ENCODE measurements around the gene NOVA1.

The NOVA1 gene

DNA sequence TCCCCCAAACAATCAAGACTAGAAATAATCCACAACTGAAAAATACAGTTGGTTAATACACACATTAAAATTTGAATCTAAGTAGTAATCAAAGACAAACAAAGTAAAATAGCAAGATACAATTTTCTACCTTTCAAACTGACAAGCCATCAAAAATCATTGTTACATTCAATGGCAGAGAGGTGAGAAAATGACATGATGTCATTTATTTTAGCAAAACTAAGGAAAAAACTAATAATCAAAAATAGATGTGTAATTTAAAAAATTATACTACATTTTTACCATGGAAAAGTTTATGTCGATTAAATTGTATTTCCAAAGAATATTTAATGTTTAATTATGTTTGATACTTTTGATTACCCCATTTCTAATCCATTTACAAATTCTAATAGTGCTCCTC, 59.7 kb downstream of the NOVA1 start:
- TF ChIP-seq, protein P1, sequence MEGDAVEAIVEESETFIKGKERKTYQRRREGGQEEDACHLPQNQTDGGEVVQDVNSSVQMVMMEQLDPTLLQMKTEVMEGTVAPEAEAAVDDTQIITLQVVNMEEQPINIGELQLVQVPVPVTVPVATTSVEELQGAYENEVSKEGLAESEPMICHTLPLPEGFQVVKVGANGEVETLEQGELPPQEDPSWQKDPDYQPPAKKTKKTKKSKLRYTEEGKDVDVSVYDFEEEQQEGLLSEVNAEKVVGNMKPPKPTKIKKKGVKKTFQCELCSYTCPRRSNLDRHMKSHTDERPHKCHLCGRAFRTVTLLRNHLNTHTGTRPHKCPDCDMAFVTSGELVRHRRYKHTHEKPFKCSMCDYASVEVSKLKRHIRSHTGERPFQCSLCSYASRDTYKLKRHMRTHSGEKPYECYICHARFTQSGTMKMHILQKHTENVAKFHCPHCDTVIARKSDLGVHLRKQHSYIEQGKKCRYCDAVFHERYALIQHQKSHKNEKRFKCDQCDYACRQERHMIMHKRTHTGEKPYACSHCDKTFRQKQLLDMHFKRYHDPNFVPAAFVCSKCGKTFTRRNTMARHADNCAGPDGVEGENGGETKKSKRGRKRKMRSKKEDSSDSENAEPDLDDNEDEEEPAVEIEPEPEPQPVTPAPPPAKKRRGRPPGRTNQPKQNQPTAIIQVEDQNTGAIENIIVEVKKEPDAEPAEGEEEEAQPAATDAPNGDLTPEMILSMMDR (IDR thresholded peaks at IDR 0.05; ENCODE audit: insufficient read depth, missing control alignments), result no peak
- DNase-seq (ENCODE audit: insufficient read length, low spot score), result no peak
- FAIRE-seq, result no peak

DNA sequence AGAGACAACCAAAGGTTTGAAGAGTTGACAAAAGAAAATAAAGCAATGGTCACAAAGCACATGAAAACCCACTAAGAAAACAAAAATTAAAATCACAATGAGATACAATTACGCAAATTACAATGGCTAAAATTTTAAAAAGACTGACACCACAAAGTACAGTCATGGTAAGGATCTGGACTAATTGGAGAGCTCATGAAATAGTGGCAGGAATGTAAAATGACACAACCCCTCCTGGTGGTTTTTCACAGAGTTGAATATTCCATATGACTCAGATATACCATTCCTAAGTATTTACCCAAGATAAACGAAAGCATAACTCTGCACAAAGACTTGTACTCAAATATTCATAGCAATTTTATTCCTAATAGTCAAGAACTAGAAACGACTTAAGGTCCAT, 65.9 kb downstream of the NOVA1 start:
- DNase-seq (ENCODE audit: insufficient read length, low spot score), result no peak
- TF ChIP-seq, protein P1 (IDR thresholded peaks at IDR 0.05; ENCODE audit: insufficient read depth, missing control alignments), result no peak
- no peak for FAIRE-seq

- no peak for FAIRE-seq
- TF ChIP-seq, protein P1 (IDR thresholded peaks at IDR 0.05; ENCODE audit: insufficient read depth, missing control alignments), result no peak
These were observed 69.2 kb downstream of the NOVA1 start for GRCh38 chr14:26528415-26529182.

GRCh38 chr14:26527095-26527494, 70.7 kb downstream of the NOVA1 start:
- TF ChIP-seq, protein P1 (IDR thresholded peaks at IDR 0.05; ENCODE audit: insufficient read depth, missing control alignments), result no peak
- FAIRE-seq, result no peak
- DNase-seq (ENCODE audit: insufficient read length, low spot score), result no peak

More at GRCh38 chr14:26528415-26529182, 69.2 kb downstream of the NOVA1 start:
- no peak for DNase-seq (ENCODE audit: insufficient read length, low spot score)

DNA sequence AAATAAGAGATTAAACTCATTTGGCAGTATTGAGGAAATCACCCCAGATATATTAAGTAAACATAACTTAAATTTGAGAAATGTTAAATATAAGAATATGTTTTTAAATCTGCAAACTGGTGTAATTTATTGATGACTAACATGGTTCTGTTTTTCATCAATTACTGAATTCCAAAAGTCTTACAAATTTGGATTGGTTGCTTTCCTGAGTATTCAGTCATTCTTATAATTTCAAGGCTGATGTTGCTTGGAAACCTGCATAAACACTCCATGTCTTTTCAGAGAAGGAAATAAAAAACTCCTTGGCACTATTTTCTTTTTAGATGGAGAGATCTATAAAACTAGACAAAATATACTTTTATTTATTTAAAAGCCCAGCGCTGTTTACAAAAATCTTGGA, 71.7 kb downstream of the NOVA1 start:
- DNase-seq (ENCODE audit: insufficient read length, low spot score) (no peak), FAIRE-seq (no peak)
- TF ChIP-seq, protein P1 (IDR thresholded peaks at IDR 0.05; ENCODE audit: insufficient read depth, missing control alignments), result no peak

DNA sequence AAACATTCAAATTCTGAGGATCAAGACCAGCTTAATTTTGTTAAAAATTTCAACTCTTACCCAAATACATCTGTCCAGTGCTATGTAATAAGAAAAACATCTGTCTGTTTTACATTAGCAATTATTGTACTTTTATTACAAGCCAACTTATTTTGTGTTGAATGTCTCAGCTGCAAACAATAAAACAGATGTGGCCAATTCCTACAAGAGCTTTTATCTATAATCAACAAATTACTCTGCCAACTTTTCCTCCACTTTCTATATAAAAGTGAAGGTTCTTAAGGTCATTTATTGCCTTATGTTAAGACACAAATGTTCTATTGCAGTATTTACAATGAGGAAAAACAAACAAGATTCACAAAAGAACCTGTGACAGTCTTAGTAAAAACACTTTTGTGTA, 72.7 kb downstream of the NOVA1 start:
- FAIRE-seq (no peak), DNase-seq (ENCODE audit: insufficient read length, low spot score) (no peak)
- TF ChIP-seq, protein P1 (IDR thresholded peaks at IDR 0.05; ENCODE audit: insufficient read depth, missing control alignments), result no peak

DNA sequence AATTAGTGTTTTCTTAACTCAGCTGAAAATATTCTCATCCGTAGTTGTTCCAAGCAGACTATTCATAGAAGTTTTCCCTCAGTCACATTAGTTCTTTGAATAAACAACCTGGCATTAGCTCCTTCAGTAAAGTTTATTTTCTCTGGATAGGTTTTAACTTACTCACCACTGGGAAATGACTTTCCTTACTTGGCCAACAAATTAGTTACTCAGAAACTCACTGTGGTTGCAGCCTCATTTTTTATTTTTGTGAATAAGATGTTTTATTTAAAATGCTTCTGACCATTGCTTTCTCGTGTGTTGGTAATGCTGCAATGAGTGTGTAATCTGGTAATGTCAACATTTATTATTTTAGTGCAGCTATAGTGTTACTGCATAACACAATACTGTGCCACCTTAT, 74.9 kb downstream of the NOVA1 start:
- FAIRE-seq (no peak), DNase-seq (ENCODE audit: insufficient read length, low spot score) (no peak)

More for the DNA sequence above, 74.9 kb downstream of the NOVA1 start:
- TF ChIP-seq, protein P1 (IDR thresholded peaks at IDR 0.05; ENCODE audit: insufficient read depth, missing control alignments), result no peak
